Endothelial cell of umbilical vein (primary cell): ENCODE data around the gene SCO2. TPM values are rescaled to one million over a fixed set of nuclear protein-coding genes. Genes with fewer than 3 reads are reported as not detected.

Source experiments
- BruUV-seq: library from RNA; stranded (reverse); fragments of 400-500 nt; replicated peaks from 2 replicates; lab custom pipeline; 2021; lab: Mats Ljungman, UMichigan
- CTCF ChIA-PET: fragments of 300-600, 350-600 bp; sonication (Branson Sonifier 250); formaldehyde crosslinking; loops from one replicate; lab custom pipeline; 2021; ENCODE audit warnings: antibody characterized with exemption, inconsistent platforms; lab: Charles Lee
- POLR2A ChIA-PET: fragments of 300-600, 350-600 bp; sonication (Branson Sonifier 250); formaldehyde crosslinking; loops from one replicate; lab custom pipeline; 2021; ENCODE audit warnings: antibody characterized with exemption, inconsistent platforms; lab: Charles Lee
- DNase-seq: peaks from one replicate; pipeline ENCODE4 v3.0.0-alpha.2; 2011; ENCODE audit warnings: low read depth, low spot score
- FAIRE-seq: peaks from 2 replicates; lab custom pipeline; 2011; peaks lifted over from hg19 to GRCh38; lab: Jason Lieb, UNC
- H2AFZ ChIP-seq: 2 replicates; pipeline ENCODE4 v1.6.0; 2012; ENCODE audit warnings: low read depth, low read length, control low read depth, inconsistent platforms
- H3K27ac ChIP-seq: 2 replicates; pipeline ENCODE4 v1.5.1; 2011; ENCODE audit warnings: low read depth, mild to moderate bottlenecking, control low read depth, low read length, moderate library complexity; ENCODE audit not compliant: insufficient read depth
- H3K27me3 ChIP-seq, 2 experiments: 2 replicates each; pipeline versions ENCODE4 v1.6.0 to v1.6.1; 2011; ENCODE audit warnings: low read length in 2 of 2, mixed read lengths in 1 of 2; ENCODE audit not compliant: control insufficient read depth in 2 of 2, insufficient read depth in 2 of 2
- H3K36me3 ChIP-seq, 2 experiments: 2 replicates in 1 of 2; 3 replicates in 1 of 2; pipeline ENCODE4 v1.5.1; 2011; ENCODE audit warnings: low read length in 2 of 2, mild to moderate bottlenecking in 1 of 2, moderate library complexity in 1 of 2; ENCODE audit not compliant: control insufficient read depth in 2 of 2, insufficient read depth in 2 of 2; ENCODE audit errors: extremely low read depth in 1 of 2
- H3K4me1 ChIP-seq: 3 replicates; pipeline ENCODE4 v1.5.1; 2011; ENCODE audit warnings: mild to moderate bottlenecking, low read length; ENCODE audit not compliant: control insufficient read depth, insufficient read depth; ENCODE audit errors: extremely low read depth
- H3K4me2 ChIP-seq: 2 replicates; pipeline ENCODE4 v1.6.1; 2011; ENCODE audit warnings: low read length, control low read depth, mixed read lengths; ENCODE audit not compliant: insufficient read depth
- H3K4me3 ChIP-seq, 3 experiments: fragments of 200-600 bp in 1 of 3; sonication (generic), shearing (Covaris generic) in 1 of 3; replicated peaks in 1 of 3; 2 replicates each; pipeline ENCODE4 v1.5.1; 2011 to 2016; ENCODE audit warnings: control low read depth in 3 of 3, low read length in 3 of 3, mild to moderate bottlenecking in 2 of 3, inconsistent platforms in 1 of 3, low read depth in 1 of 3, moderate library complexity in 1 of 3; ENCODE audit not compliant: insufficient read depth in 1 of 3
- H3K79me2 ChIP-seq: 2 replicates; pipeline ENCODE4 v1.6.0; 2012; ENCODE audit warnings: low read length, inconsistent platforms; ENCODE audit not compliant: control insufficient read depth, insufficient read depth
- H3K9ac ChIP-seq: replicated peaks from 2 replicates; pipeline ENCODE3; 2011; ENCODE audit warnings: low read length, control low read depth; ENCODE audit not compliant: insufficient read depth; ENCODE audit errors: extremely low read depth
- H3K9me1 ChIP-seq: replicated peaks from 3 replicates; pipeline ENCODE4 v1.6.0; 2011; ENCODE audit warnings: mild to moderate bottlenecking, low read length; ENCODE audit not compliant: control insufficient read depth, insufficient read depth; ENCODE audit errors: extremely low read depth
- H3K9me3 ChIP-seq: replicated peaks from 2 replicates; pipeline ENCODE4 v1.5.1; 2012; ENCODE audit warnings: low read length, inconsistent platforms; ENCODE audit not compliant: control insufficient read depth, insufficient read depth
- H4K20me1 ChIP-seq: replicated peaks from 2 replicates; pipeline ENCODE3; 2011; ENCODE audit warnings: mild to moderate bottlenecking, low read length; ENCODE audit not compliant: control insufficient read depth, insufficient read depth; ENCODE audit errors: extremely low read depth
- CTCF ChIP-seq, 2 donors: IDR thresholded peaks; 1 replicate in 1 of 2; 2 replicates in 1 of 2; pipeline ENCODE4 v1.5.1; 2011; ENCODE audit warnings: low read length in 2 of 2, mild to moderate bottlenecking in 2 of 2, moderate library complexity in 2 of 2, control low read depth in 1 of 2, inconsistent platforms in 1 of 2, low read depth in 1 of 2; ENCODE audit not compliant: insufficient read depth in 1 of 2; ENCODE audit errors: extremely low read depth in 1 of 2
- EZH2 ChIP-seq: IDR thresholded peaks from 2 replicates; pipeline ENCODE4 v1.6.1; 2012; ENCODE audit warnings: borderline replicate concordance, low read depth, mild to moderate bottlenecking, moderate library complexity, low read length, inconsistent platforms; ENCODE audit not compliant: severe bottlenecking
- MYC ChIP-seq: IDR thresholded peaks from one replicate; pipeline ENCODE4 v1.6.1; 2011; ENCODE audit warnings: mild to moderate bottlenecking, low read depth, low read length
- POLR2A ChIP-seq: IDR thresholded peaks from 2 replicates; pipeline ENCODE4 v1.6.1; 2012; ENCODE audit warnings: low read depth, mild to moderate bottlenecking, control low read depth, low read length
- POLR2AphosphoS5 ChIP-seq: IDR thresholded peaks from 2 replicates; pipeline ENCODE4 v1.6.1; 2012; ENCODE audit warnings: low read depth, mild to moderate bottlenecking, control low read depth, low read length, moderate library complexity; ENCODE audit not compliant: insufficient read depth
- dilution Hi-C: fragments of 300-500 bp; cut with MboI; formaldehyde crosslinking; loops from one replicate; pipeline ENCODE4 v1.15.0; 2019; ENCODE audit warnings: low sequenced_read_pairs; ENCODE audit not compliant: extremely low pct_ligation_motif_present
- intact Hi-C: fragments of 100-400 bp; cut with micrococcal nuclease; formaldehyde crosslinking; loops from one replicate; pipeline ENCODE4 v1.10.0; 2022
- polyA plus RNA-seq, 4 experiments: library from polyadenylated mRNA; depleted of rRNA in 3 of 4; stranded (reverse) in 3 of 4; unstranded in 1 of 4; fragments of >200 nt; gene quantifications; 2 replicates each; pipeline versions ENCODE4 v1.2.1 to v1.2.3, GENCODE V29; 2011 to 2012; ENCODE audit warnings: missing spikeins in 1 of 4
- total RNA-seq: library from RNA; stranded (reverse); gene quantifications from 2 replicates; pipeline ENCODE4 v1.2.3, GENCODE V29; 2021
- TF ChIP-seq, protein P1 (sequence below): IDR thresholded peaks from 2 replicates; pipeline ENCODE4 v1.6.1; 2011; ENCODE audit not compliant: insufficient read depth, insufficient read length

Gene SCO2
- total and polyA plus RNA-seq, 2 donors (not counting 3 experiments of a cell fraction or from before 2014, with no cell fraction given) = 3.5 to 3.7 TPM

DNA sequence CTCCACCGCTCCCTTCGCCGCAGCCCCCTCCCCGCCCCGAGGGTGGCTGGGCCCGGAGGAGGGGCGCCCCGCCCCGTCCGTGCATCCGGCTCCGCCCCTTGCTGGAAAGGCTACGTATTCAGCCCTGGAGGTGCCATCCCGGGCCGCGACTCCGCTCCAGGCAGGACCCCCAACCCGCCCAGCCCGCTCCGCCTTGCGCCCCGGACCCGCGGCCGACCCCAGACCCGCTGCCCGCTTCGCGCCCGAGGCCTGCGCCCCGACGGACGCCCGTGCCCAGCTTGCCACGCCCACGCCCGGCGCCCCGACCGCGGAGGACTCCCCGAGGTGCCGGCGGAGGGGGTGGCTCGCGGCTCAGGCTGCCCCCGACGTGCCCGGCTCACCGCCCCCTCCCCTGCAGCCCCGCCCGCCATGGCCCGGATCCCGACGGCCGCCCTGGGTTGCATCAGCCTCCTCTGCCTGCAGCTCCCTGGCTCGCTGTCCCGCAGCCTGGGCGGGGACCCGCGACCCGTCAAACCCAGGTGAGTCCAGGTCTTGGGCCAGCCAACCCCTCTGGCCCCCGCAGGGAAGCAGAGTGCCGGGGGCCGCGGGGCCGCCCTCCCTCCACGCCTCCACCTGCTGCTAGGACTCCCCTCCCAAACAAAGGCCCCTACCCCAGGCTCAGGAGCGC lies 43.8 kb downstream of the SCO2 start, which contains the start of gene ADM2:
TSS of gene ADM2 (plus strand) at position 104 of the 667 bp plus-strand sequence. CDS start at position 409, 305 bp downstream.
- no peaks in the 10 kb centered on the region for H4K20me1 ChIP-seq
- CTCF ChIA-PET = no interaction called here
- FAIRE-seq = no peak
- no peak within 1 kb of the TSS for H3K9ac ChIP-seq
- no peaks in the 10 kb centered on the region for H3K79me2 ChIP-seq
- dilution Hi-C loops (no loop called here), intact Hi-C loops (no loop called here)
- POLR2A ChIA-PET = no interaction called here
- H3K4me3 ChIP-seq = peak within 1 kb of the TSS in 2 of 3 experiments; percentile 22 to 31
- no peak for DNase-seq
- peak within 1 kb of the TSS; percentile 36 for H2AFZ ChIP-seq
- peaks cover 10 to 22% of the 10 kb centered on the region in 2 experiments for H3K27me3 ChIP-seq
- peak within 1 kb of the TSS; percentile 16 for H3K4me2 ChIP-seq
- no peaks in the 10 kb centered on the region for H3K9me1 ChIP-seq
- H3K4me1 ChIP-seq = no peaks in the 10 kb centered on the region
- BruUV-seq = no TSS peak
- no peak within 1 kb of the TSS for H3K27ac ChIP-seq
- no peaks in the 10 kb centered on the region for H3K36me3 ChIP-seq
- H3K9me3 ChIP-seq = no peaks in the 10 kb centered on the region
- TF ChIP-seq POLR2A = no peak
- no peak for TF ChIP-seq MYC
- TF ChIP-seq, protein P1, sequence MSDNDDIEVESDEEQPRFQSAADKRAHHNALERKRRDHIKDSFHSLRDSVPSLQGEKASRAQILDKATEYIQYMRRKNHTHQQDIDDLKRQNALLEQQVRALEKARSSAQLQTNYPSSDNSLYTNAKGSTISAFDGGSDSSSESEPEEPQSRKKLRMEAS = no peak
- no peak for TF ChIP-seq EZH2
- no peak for TF ChIP-seq POLR2AphosphoS5

DNA sequence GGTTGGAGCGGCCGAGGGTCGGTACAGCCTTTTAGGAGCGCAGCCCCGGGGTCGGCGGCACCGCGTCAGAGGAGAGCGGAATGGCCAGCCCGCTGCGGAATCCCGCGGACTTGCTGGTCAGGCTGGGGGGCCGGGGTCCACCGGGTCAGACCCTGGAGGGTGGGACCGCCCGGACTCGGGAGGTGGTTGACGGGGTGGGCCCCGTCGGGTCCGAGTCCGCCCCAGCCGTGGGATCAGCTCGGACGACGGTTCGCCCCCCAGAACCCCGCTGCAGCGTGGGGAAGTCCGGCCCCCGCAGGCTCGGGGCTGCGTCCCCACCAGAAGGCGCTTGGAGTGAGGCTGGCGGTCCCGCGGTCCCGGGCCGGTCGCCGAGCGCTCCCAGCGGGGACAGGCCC lies 44.4 kb downstream of the SCO2 start:
- H3K9ac ChIP-seq = no peak overlapping the region
- intact Hi-C loops = no loop called here
- H3K4me3 ChIP-seq = peak overlapping the region in 2 of 3 experiments; percentile 22 to 31
- no peaks in the 10 kb centered on the region for H3K79me2 ChIP-seq
- TF ChIP-seq, protein P1 = no peak
- TF ChIP-seq EZH2 = peak; percentile 35
- no peak for TF ChIP-seq CTCF (IDR thresholded peaks at IDR 0.05; ENCODE audit: extremely low read depth in 1 of 2, insufficient read depth in 1 of 2, low read depth in 1 of 2, low read length in 2 of 2)
- POLR2A ChIA-PET = no interaction called here
- no peaks in the 10 kb centered on the region for H3K9me1 ChIP-seq
- no peaks in the 10 kb centered on the region for H3K9me3 ChIP-seq
- H3K4me2 ChIP-seq = peak overlapping the region; percentile 16
- H2AFZ ChIP-seq = peak overlapping the region; percentile 36
- CTCF ChIA-PET = interaction anchor here (1.1 kb wide), 1 partner anchor 27 kb away, joined by 3 read pairs; the partner anchor contains the start of gene LMF2
- BruUV-seq = no TSS peak
- no peak for DNase-seq
- H3K36me3 ChIP-seq = no peaks in the 10 kb centered on the region
- peaks cover 10 to 22% of the 10 kb centered on the region in 2 experiments for H3K27me3 ChIP-seq
- dilution Hi-C loops = no loop called here
- no peak overlapping the region for H3K27ac ChIP-seq
- no peaks in the 10 kb centered on the region for H4K20me1 ChIP-seq
- H3K4me1 ChIP-seq = no peaks in the 10 kb centered on the region
- no peak for FAIRE-seq
